ENCODE measurements around the gene SFMBT2.
"Not testable (repeated sequence)": the region's sequence is repeated elsewhere in the genome, so short reads cannot be mapped to it uniquely, and the experiment has no call there.

SFMBT2 gene

DNA sequence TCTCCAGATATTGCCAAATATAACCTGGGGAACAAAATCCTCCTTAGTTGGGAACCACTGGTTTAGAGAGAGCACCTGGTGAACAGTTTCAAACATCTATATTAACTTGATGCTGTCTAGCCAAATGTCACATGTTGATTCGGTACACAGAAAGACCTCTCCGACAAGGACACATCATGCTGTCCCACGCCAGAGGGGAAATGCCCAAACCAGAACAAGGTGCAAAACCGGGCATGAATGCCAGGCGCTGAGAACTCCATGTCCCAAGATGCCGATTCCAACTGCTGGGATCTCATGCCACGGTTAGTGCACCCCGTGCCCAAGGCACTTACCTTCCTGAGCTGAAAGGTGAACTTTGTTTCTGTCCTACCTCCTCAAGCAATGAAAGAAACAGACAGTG is 100.8 kb downstream of the SFMBT2 start:
- H3K9me3 ChIP-seq (ENCODE audit: control insufficient read depth, low read length): no peaks in the 10 kb centered on the region
- H3K27me3 ChIP-seq (ENCODE audit: control insufficient read depth, insufficient read depth, low read length): no peaks in the 10 kb centered on the region
- H3K4me1 ChIP-seq (ENCODE audit: control insufficient read depth, insufficient read depth, low read length): no peaks in the 10 kb centered on the region
- H3K9ac ChIP-seq (ENCODE audit: low read length): no peak overlapping the region
- H3K36me3 ChIP-seq (ENCODE audit: control insufficient read depth, insufficient read depth, low read length): no peaks in the 10 kb centered on the region
- H3K4me3 ChIP-seq (ENCODE audit: low read length): no peak overlapping the region

DNA sequence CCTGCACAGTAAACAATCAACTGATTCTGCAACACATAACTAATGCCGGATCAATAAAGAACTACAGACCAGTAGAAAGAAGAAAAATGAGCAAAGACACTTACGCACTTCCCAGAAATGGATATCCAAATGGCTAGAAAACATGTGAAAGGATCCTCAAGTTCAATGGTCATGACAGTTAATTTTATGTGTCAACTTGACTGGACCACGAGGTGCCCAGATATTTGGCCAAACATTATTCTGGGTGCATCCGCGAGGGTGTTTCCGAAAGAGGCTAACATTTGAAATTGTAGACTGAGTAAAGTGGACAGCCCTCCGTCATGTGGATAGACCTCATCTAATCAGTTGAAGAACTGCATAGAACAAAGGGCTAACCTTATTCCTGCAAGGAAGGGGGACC is 102.0 kb downstream of the SFMBT2 start:
- Histone ChIP-seq H3K27me3 (ENCODE audit: control insufficient read depth, insufficient read depth, low read length) (no peaks in the 10 kb centered on the region), H3K9ac (ENCODE audit: low read length) (no peak overlapping the region), H3K9me3 (ENCODE audit: control insufficient read depth, low read length) (no peaks in the 10 kb centered on the region), H3K4me3 (ENCODE audit: low read length) (no peak overlapping the region), H3K4me1 (ENCODE audit: control insufficient read depth, insufficient read depth, low read length) (no peaks in the 10 kb centered on the region), H3K36me3 (ENCODE audit: control insufficient read depth, insufficient read depth, low read length) (no peaks in the 10 kb centered on the region)

DNA sequence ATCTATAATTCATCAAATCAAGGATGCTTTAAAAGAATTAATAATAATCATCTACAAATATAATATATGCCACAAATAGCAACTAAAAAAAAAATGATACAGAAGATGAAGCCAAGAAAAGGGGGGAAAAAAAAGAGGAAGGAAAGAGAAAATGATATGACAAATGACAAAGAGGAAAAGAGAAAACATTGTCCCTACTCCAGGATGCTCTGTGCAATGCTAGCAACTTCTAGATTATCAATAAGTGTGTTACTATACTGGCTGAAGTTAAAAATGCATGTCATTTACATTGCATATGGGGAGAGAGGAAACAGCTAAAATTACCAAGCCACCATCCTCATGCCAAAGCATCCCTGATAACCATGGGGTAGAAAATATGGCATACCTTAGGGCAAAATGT is 104.2 kb downstream of the SFMBT2 start:
- Histone ChIP-seq H3K36me3 (ENCODE audit: control insufficient read depth, insufficient read depth, low read length) (no peaks in the 10 kb centered on the region), H3K9me3 (ENCODE audit: control insufficient read depth, low read length) (no peaks in the 10 kb centered on the region), H3K9ac (ENCODE audit: low read length) (no peak overlapping the region), H3K4me3 (ENCODE audit: low read length) (no peak overlapping the region), H3K4me1 (ENCODE audit: control insufficient read depth, insufficient read depth, low read length) (no peaks in the 10 kb centered on the region), H3K27me3 (ENCODE audit: control insufficient read depth, insufficient read depth, low read length) (no peaks in the 10 kb centered on the region)

DNA sequence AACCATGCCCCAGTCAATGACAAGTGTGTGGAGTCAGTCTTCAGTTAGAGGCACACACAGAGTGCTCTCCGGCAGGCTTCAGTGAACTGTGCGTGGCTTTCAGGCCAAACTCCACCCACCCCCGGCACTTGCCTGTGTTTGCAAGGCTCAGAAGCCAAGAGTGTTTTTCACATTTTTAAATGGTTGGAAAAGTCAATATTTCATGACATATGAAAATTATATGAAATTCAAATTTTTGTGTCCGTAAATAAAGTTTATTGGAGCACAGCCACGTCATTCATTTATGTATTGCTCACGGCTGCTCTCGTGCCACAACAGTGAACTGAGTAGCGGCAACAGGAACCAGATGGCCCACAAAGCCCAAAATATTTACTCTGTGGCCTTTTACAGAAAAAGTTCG is 104.7 kb downstream of the SFMBT2 start:
- H3K4me1 ChIP-seq (ENCODE audit: control insufficient read depth, insufficient read depth, low read length): no peaks in the 10 kb centered on the region
- H3K36me3 ChIP-seq (ENCODE audit: control insufficient read depth, insufficient read depth, low read length): no peaks in the 10 kb centered on the region
- H3K9me3 ChIP-seq (ENCODE audit: control insufficient read depth, low read length): no peaks in the 10 kb centered on the region
- no peaks in the 10 kb centered on the region for H3K27me3 ChIP-seq (ENCODE audit: control insufficient read depth, insufficient read depth, low read length)
- H3K9ac ChIP-seq (ENCODE audit: low read length): no peak overlapping the region
- H3K4me3 ChIP-seq (ENCODE audit: low read length): no peak overlapping the region

DNA sequence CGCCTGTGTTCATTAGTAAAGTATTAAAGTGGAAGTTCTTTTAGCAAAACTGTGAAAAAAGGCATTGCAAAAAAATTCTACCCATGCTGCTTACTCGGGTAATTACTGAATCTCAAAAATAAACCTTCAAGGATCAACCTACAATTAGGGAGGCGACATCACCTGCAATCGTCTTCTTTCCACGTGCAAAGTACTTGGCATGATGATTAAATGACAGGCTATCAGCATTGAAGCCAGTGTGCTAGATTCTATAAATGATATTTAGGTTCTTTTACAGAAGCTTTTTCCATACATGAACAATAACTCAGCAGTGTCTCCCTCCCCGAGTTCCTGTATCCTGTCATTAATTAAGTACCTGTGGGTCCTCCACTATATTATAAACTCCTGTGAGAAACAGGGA is 105.8 kb downstream of the SFMBT2 start:
- Histone ChIP-seq H3K4me3 (ENCODE audit: low read length) (no peak overlapping the region), H3K27me3 (ENCODE audit: control insufficient read depth, insufficient read depth, low read length) (no peaks in the 10 kb centered on the region), H3K9ac (ENCODE audit: low read length) (no peak overlapping the region), H3K4me1 (ENCODE audit: control insufficient read depth, insufficient read depth, low read length) (no peaks in the 10 kb centered on the region), H3K9me3 (ENCODE audit: control insufficient read depth, low read length) (no peaks in the 10 kb centered on the region), H3K36me3 (ENCODE audit: control insufficient read depth, insufficient read depth, low read length) (no peaks in the 10 kb centered on the region)

DNA sequence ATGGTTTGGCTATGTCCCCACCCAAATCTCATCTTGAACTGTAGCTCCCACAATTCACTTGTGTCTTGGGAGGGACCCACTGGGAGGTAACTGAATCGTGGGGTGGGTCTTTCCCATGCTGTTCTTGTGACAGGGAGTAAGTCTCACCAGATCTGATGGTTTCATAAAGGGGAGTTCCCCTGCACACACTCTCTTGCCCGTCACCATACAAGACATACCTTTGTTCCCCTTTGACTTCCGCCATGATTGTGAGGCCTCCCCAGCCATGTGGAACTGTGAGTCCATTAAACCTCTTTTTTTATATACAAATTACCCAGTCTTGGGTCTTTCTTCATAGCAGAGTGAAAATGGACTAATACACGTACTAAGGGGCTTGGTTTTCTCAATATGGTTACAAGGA is 106.7 kb downstream of the SFMBT2 start:
- H3K36me3 ChIP-seq (ENCODE audit: control insufficient read depth, insufficient read depth, low read length): no peaks in the 10 kb centered on the region
- no peaks in the 10 kb centered on the region for H3K4me1 ChIP-seq (ENCODE audit: control insufficient read depth, insufficient read depth, low read length)
- H3K4me3 ChIP-seq (ENCODE audit: low read length): no peak overlapping the region
- no peaks in the 10 kb centered on the region for H3K9me3 ChIP-seq (ENCODE audit: control insufficient read depth, low read length)
- no peak overlapping the region for H3K9ac ChIP-seq (ENCODE audit: low read length)
- H3K27me3 ChIP-seq (ENCODE audit: control insufficient read depth, insufficient read depth, low read length): no peaks in the 10 kb centered on the region

DNA sequence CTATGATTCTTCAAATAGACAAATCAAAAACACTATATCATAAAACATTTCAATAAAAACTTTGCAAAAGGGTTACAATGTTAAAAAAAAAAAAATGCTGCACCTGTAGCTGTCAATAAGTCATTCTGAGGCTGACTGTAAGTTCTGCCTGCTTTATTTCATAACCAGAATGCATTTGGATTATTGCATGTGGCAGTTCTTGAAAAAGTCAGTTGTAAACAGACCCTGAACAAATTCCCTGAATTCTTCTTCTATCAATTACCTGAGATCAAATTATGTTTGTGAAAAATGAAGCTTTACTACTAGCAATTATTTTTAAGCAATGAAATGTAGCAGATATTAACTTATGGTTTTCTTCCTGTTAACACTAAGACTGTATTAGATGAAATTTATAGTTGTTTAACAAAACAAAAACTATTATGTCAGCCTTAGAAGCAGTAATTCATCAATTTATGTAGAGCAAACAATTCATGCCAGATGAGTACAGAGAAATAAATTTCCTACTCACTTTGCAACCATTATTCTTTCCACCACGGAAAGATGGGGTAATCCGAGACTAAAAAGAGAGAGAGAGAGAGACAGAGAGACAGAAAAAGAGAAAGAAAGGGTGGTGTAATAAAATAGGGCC is 107.8 kb downstream of the SFMBT2 start:
- Histone ChIP-seq H3K27me3 (ENCODE audit: control insufficient read depth, insufficient read depth, low read length) (no peaks in the 10 kb centered on the region), H3K4me3 (ENCODE audit: low read length) (no peak overlapping the region), H3K4me1 (ENCODE audit: control insufficient read depth, insufficient read depth, low read length) (no peaks in the 10 kb centered on the region), H3K9ac (ENCODE audit: low read length) (no peak overlapping the region), H3K9me3 (ENCODE audit: control insufficient read depth, low read length) (no peaks in the 10 kb centered on the region), H3K36me3 (ENCODE audit: control insufficient read depth, insufficient read depth, low read length) (no peaks in the 10 kb centered on the region)

DNA sequence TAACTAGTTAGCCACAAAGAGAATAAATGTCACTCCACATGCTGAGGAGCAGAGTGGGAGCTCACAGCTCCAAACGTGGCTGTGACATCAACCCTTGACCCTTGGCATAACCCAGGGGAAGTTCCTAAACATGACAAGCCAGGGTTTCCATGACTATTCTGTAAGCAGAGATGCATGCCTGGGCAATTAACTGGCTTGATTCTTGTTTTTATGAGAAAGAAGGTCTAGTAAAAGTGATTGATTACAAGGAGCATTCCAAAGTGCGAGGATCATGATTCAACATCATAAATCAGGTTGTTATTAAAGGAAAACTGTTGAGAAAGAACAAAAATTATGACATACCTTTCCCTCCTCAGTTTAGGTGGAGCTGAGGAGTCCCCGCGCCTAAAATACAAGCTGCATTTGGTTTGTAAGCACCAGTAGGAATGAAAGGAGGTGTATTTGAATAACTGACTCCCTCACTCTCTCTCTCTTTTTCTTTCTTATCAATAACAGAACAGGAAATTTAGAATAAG is 108.4 kb downstream of the SFMBT2 start:
- H3K27me3 ChIP-seq (ENCODE audit: control insufficient read depth, insufficient read depth, low read length): no peaks in the 10 kb centered on the region
- no peak overlapping the region for H3K4me3 ChIP-seq (ENCODE audit: low read length)
- no peaks in the 10 kb centered on the region for H3K36me3 ChIP-seq (ENCODE audit: control insufficient read depth, insufficient read depth, low read length)
- H3K9ac ChIP-seq (ENCODE audit: low read length): no peak overlapping the region
- no peaks in the 10 kb centered on the region for H3K9me3 ChIP-seq (ENCODE audit: control insufficient read depth, low read length)
- H3K4me1 ChIP-seq (ENCODE audit: control insufficient read depth, insufficient read depth, low read length): no peaks in the 10 kb centered on the region

DNA sequence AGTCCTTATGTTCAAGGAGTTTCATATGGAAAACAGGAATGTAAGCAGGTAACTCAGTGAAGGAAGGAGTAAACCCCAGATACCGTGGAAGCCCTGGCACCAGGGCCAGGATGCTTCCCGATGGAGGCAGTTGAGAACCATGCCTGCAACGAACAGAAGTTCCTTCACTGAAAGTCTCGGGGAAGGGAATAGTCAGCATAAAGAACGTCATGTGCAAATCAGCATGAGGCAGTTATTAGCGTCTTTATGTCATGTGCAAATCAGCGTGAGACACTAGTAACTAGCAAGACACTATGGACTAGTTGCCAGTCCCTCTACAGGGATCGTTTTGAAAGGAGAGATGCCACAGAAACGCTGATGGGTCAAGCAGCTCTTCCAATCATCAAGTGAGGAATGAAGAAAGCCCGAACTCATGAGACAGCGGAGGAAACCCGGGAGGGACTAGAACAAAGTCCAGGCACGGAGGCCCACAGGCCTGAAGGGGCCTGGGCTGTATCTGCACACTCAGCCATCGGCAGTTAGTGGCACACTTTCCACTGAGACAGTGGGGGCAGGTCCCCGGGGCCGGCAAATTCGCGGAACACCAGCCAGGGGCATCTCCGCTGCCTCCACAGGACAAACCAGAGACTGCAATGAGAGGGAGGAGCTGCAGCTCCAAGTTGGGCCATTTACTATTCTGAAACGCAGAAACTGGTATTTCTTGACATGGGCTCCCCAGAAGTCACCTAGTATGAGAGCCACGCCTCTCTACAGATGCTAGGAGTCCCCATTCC is 109.6 kb downstream of the SFMBT2 start:
- Histone ChIP-seq H3K4me1 (ENCODE audit: control insufficient read depth, insufficient read depth, low read length) (no peaks in the 10 kb centered on the region), H3K9me3 (ENCODE audit: control insufficient read depth, low read length) (no peaks in the 10 kb centered on the region), H3K27me3 (ENCODE audit: control insufficient read depth, insufficient read depth, low read length) (no peaks in the 10 kb centered on the region), H3K36me3 (ENCODE audit: control insufficient read depth, insufficient read depth, low read length) (no peaks in the 10 kb centered on the region), H3K4me3 (ENCODE audit: low read length) (no peak overlapping the region), H3K9ac (ENCODE audit: low read length) (no peak overlapping the region)

DNA sequence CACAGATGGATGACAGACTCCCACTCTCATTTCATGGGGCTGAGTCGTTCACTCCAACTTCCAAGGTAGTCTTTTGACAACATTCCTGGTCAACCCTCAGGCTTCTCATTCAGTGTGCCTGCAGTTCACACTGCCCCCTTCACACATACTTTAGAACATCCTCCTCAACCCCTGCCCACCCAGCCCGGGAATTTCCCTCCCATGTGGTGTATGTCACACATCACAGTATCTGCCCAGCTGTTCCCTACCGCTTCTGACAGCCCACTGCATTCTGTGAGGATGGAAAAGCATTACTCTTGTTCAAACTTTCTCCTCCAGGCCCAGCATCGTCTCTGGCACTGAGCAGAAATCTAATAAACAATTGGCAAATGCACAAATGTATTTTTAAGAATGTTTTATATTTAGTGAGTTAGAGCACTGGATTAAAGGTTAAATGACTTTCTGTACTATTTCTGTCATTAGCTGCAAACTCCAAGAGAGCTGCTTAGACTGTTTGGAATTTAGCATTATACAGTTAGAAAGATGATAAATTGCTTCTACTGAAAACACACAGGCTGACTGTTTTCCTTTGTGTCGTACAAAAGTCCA is 110.4 kb downstream of the SFMBT2 start:
- no peaks in the 10 kb centered on the region for H3K36me3 ChIP-seq (ENCODE audit: control insufficient read depth, insufficient read depth, low read length)
- no peak overlapping the region for H3K9ac ChIP-seq (ENCODE audit: low read length)
- H3K4me1 ChIP-seq (ENCODE audit: control insufficient read depth, insufficient read depth, low read length): no peaks in the 10 kb centered on the region
- no peak overlapping the region for H3K4me3 ChIP-seq (ENCODE audit: low read length)
- no peaks in the 10 kb centered on the region for H3K9me3 ChIP-seq (ENCODE audit: control insufficient read depth, low read length)
- H3K27me3 ChIP-seq (ENCODE audit: control insufficient read depth, insufficient read depth, low read length): no peaks in the 10 kb centered on the region

DNA sequence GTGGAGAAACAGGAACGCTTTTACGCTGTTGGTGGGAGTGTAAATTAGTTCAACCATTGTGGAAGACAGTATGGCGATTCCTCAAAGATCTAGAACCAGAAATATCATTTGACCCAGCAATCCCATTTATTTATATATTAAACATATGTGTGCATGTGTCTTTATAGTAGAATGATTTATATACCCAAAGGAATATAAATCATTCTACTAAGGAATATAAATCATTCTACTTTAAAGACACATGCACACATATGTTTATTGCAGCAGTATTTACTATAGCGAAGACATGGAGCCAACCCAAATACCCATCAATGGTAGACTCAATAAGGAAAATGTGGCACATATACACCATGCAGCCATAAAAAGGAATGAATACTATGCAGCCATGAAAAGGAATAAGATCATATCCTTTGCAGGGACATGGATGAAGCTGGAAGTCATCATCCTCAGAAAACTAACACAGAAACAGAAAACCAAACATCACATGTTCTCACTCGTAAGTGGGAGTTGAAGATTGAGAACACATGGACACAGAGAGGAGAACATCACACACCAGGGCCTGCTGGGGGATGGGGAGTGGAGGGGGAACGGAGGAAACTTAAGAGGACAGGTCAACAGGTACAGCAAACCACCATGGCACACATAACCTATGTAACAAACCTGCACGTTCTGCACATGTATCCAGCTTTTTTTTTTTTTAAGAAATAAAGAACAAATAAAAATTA is 111.1 kb downstream of the SFMBT2 start:
- H3K4me1 ChIP-seq (ENCODE audit: control insufficient read depth, insufficient read depth, low read length); H3K9ac ChIP-seq (ENCODE audit: low read length); H3K9me3 ChIP-seq (ENCODE audit: control insufficient read depth, low read length); H3K27me3 ChIP-seq (ENCODE audit: control insufficient read depth, insufficient read depth, low read length); H3K4me3 ChIP-seq (ENCODE audit: low read length); H3K36me3 ChIP-seq (ENCODE audit: control insufficient read depth, insufficient read depth, low read length): not testable (repeated sequence)

DNA sequence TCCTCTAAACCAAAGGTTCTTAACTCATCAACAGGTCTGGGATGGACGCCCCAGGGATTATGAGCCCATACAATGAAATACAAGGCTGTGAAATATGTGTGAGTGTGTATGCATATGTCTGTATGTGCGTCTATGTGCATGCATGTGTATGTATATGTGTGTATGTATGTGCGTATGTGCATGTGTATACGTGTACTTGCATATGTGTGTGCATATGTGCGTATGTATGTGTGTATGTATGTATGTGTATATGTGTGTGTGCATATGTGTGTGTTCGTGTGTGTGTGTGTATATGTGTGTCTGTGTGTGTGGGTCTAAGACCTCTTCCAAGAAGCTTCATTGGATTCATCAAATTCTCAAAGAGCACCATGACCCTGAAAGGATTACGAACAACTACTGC is 112.3 kb downstream of the SFMBT2 start:
- H3K9me3 ChIP-seq (ENCODE audit: control insufficient read depth, low read length): no peaks in the 10 kb centered on the region
- no peaks in the 10 kb centered on the region for H3K27me3 ChIP-seq (ENCODE audit: control insufficient read depth, insufficient read depth, low read length)
- H3K36me3 ChIP-seq (ENCODE audit: control insufficient read depth, insufficient read depth, low read length): no peaks in the 10 kb centered on the region
- H3K9ac ChIP-seq (ENCODE audit: low read length): no peak overlapping the region
- H3K4me3 ChIP-seq (ENCODE audit: low read length): no peak overlapping the region
- H3K4me1 ChIP-seq (ENCODE audit: control insufficient read depth, insufficient read depth, low read length): no peaks in the 10 kb centered on the region

Measured in mucosa of stomach (tissue), 1 donor.